ENCODE measurements around the gene ECT2L.

The ECT2L gene

DNA sequence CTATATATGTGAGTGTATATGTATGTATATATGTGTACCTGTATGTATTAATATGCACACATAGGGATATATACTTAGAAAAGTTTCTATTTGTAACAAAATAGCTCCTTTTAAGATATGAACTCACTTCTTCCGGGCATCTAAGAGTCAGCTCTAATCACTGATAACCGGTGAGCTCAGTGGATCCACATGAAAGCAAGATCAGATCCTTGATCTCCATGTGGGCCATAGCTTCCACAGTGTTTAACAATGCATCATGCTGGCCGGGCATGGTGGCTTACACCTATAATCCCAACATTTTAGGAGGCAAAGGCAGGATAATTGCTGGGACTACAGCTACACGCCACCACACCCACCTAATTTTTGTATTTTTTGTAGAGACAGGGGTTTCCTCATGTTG, 52.6 kb downstream of the ECT2L start:
- Histone ChIP-seq H3K4me2 (ENCODE audit: low read depth, low read length, poor library complexity, severe bottlenecking) (no peak overlapping the region), H3K36me3 (ENCODE audit: low read length) (no peaks in the 10 kb centered on the region), H3K27ac (ENCODE audit: low read depth, low read length) (no peak overlapping the region), H2AFZ (ENCODE audit: low read depth, low read length, severe bottlenecking) (no peak overlapping the region), H4K20me1 (ENCODE audit: low read depth, low read length) (no peaks in the 10 kb centered on the region), H3K9ac (ENCODE audit: low read length) (no peak overlapping the region), H3K27me3 (ENCODE audit: low read length) (no peaks in the 10 kb centered on the region), H3F3A (ENCODE audit: insufficient read depth) (no peaks in the 10 kb centered on the region), H3K9me3 (ENCODE audit: insufficient read depth, low read length) (no peaks in the 10 kb centered on the region), H3K9me2 (replicated peaks; ENCODE audit: insufficient read depth, low read length) (no peaks in the 10 kb centered on the region), H3K4me3 (ENCODE audit: insufficient read depth, low read length, poor library complexity, severe bottlenecking) (no peak overlapping the region), H3K79me2 (ENCODE audit: insufficient read depth, low read length) (no peaks in the 10 kb centered on the region)
- no peak for TF ChIP-seq EZH2phosphoT487 (conservative IDR thresholded peaks at IDR 0.05; ENCODE audit: low read length)
- TF ChIP-seq, protein P1, sequence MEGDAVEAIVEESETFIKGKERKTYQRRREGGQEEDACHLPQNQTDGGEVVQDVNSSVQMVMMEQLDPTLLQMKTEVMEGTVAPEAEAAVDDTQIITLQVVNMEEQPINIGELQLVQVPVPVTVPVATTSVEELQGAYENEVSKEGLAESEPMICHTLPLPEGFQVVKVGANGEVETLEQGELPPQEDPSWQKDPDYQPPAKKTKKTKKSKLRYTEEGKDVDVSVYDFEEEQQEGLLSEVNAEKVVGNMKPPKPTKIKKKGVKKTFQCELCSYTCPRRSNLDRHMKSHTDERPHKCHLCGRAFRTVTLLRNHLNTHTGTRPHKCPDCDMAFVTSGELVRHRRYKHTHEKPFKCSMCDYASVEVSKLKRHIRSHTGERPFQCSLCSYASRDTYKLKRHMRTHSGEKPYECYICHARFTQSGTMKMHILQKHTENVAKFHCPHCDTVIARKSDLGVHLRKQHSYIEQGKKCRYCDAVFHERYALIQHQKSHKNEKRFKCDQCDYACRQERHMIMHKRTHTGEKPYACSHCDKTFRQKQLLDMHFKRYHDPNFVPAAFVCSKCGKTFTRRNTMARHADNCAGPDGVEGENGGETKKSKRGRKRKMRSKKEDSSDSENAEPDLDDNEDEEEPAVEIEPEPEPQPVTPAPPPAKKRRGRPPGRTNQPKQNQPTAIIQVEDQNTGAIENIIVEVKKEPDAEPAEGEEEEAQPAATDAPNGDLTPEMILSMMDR (IDR thresholded peaks at IDR 0.05; ENCODE audit: insufficient read depth, low read length, poor library complexity, severe bottlenecking): no peak

DNA sequence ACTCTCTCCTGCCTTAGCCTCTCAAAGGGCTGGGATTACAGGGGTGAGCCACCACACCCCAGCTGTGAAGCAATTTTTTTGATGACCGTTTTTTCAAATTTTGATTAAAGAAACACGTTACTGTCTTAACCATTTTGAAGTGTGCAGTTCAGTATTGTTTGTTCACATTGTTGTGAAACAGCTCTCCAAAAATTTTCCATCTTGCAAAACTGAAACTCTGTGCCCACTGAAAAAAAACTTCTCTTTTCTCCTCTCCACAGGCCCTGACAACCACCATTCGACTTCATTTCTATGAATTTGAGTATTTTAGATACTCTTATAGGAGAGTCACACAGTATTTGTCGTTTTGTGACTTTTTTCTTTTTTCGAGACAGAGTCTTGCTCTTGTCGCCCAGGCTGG, 53.9 kb downstream of the ECT2L start:
- H3F3A ChIP-seq (ENCODE audit: insufficient read depth): no peaks in the 10 kb centered on the region
- no peak overlapping the region for H3K27ac ChIP-seq (ENCODE audit: low read depth, low read length)
- no peaks in the 10 kb centered on the region for H3K27me3 ChIP-seq (ENCODE audit: low read length)
- TF ChIP-seq EZH2phosphoT487 (conservative IDR thresholded peaks at IDR 0.05; ENCODE audit: low read length): no peak
- TF ChIP-seq, protein P1 (IDR thresholded peaks at IDR 0.05; ENCODE audit: insufficient read depth, low read length, poor library complexity, severe bottlenecking): no peak
- H3K4me3 ChIP-seq (ENCODE audit: insufficient read depth, low read length, poor library complexity, severe bottlenecking): no peak overlapping the region
- H3K79me2 ChIP-seq (ENCODE audit: insufficient read depth, low read length): no peaks in the 10 kb centered on the region
- H3K9me2 ChIP-seq (replicated peaks; ENCODE audit: insufficient read depth, low read length): no peaks in the 10 kb centered on the region
- H2AFZ ChIP-seq (ENCODE audit: low read depth, low read length, severe bottlenecking): no peak overlapping the region
- no peak overlapping the region for H3K9ac ChIP-seq (ENCODE audit: low read length)
- H3K36me3 ChIP-seq (ENCODE audit: low read length): no peaks in the 10 kb centered on the region
- H4K20me1 ChIP-seq (ENCODE audit: low read depth, low read length): no peaks in the 10 kb centered on the region
- no peak overlapping the region for H3K4me2 ChIP-seq (ENCODE audit: low read depth, low read length, poor library complexity, severe bottlenecking)
- H3K9me3 ChIP-seq (ENCODE audit: insufficient read depth, low read length): no peaks in the 10 kb centered on the region

DNA sequence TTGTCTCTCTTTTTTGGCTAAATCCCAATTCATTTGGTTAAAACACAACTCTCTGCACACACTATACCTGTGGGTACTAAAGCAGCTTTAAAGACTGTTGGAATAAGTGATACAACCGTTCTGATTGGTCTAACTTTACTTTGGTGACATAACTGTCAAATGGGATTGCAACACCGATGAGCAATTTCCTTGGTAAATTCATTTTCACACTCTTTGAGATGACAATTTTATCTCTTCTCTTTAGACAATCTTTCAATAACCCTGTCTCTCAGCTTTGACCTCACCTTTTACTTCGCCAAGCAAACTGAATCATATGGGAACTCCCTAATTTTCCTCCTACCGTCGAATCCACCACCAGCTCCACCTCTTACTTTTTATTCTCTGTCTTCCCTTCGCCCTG, 60.8 kb downstream of the ECT2L start:
- Histone ChIP-seq H3K4me3 (ENCODE audit: insufficient read depth, low read length, poor library complexity, severe bottlenecking) (no peak overlapping the region), H3K79me2 (ENCODE audit: insufficient read depth, low read length) (no peaks in the 10 kb centered on the region), H3K4me2 (ENCODE audit: low read depth, low read length, poor library complexity, severe bottlenecking) (no peak overlapping the region), H3K9me3 (ENCODE audit: insufficient read depth, low read length) (no peaks in the 10 kb centered on the region), H2AFZ (ENCODE audit: low read depth, low read length, severe bottlenecking) (no peak overlapping the region), H3K27ac (ENCODE audit: low read depth, low read length) (no peak overlapping the region), H4K20me1 (ENCODE audit: low read depth, low read length) (no peaks in the 10 kb centered on the region), H3F3A (ENCODE audit: insufficient read depth) (no peaks in the 10 kb centered on the region), H3K9me2 (replicated peaks; ENCODE audit: insufficient read depth, low read length) (no peaks in the 10 kb centered on the region), H3K27me3 (ENCODE audit: low read length) (no peaks in the 10 kb centered on the region), H3K36me3 (ENCODE audit: low read length) (no peaks in the 10 kb centered on the region), H3K9ac (ENCODE audit: low read length) (no peak overlapping the region)
- TF ChIP-seq, protein P1 (IDR thresholded peaks at IDR 0.05; ENCODE audit: insufficient read depth, low read length, poor library complexity, severe bottlenecking): no peak

DNA sequence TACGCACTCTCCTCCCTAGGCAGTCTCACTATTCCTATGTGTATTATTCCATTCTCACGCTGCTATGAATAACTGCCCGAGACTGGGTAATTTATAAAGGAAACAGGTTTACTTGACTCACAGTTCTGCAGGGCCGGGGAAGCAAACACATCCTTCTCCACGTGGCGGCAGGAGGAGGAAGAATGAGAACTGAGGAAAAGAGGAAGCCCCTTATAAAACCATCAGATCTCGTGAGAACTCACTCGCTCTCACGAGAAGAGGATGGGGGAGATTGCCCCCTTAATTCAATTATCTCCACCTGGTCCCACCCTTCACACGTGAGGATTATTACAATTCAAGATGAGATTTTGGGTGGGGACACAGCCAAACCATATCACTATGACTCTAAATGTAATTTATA, 61.9 kb downstream of the ECT2L start:
- H3K27me3 ChIP-seq (ENCODE audit: low read length): no peaks in the 10 kb centered on the region
- H4K20me1 ChIP-seq (ENCODE audit: low read depth, low read length): no peaks in the 10 kb centered on the region
- H3K9me2 ChIP-seq (replicated peaks; ENCODE audit: insufficient read depth, low read length): no peaks in the 10 kb centered on the region
- no peaks in the 10 kb centered on the region for H3K79me2 ChIP-seq (ENCODE audit: insufficient read depth, low read length)
- H2AFZ ChIP-seq (ENCODE audit: low read depth, low read length, severe bottlenecking): no peak overlapping the region
- H3K4me2 ChIP-seq (ENCODE audit: low read depth, low read length, poor library complexity, severe bottlenecking): no peak overlapping the region
- no peaks in the 10 kb centered on the region for H3K36me3 ChIP-seq (ENCODE audit: low read length)
- TF ChIP-seq, protein P1 (IDR thresholded peaks at IDR 0.05; ENCODE audit: insufficient read depth, low read length, poor library complexity, severe bottlenecking): no peak
- TF ChIP-seq EZH2phosphoT487 (conservative IDR thresholded peaks at IDR 0.05; ENCODE audit: low read length): no peak
- H3K4me3 ChIP-seq (ENCODE audit: insufficient read depth, low read length, poor library complexity, severe bottlenecking): no peak overlapping the region
- H3K27ac ChIP-seq (ENCODE audit: low read depth, low read length): no peak overlapping the region
- no peak overlapping the region for H3K9ac ChIP-seq (ENCODE audit: low read length)
- no peaks in the 10 kb centered on the region for H3K9me3 ChIP-seq (ENCODE audit: insufficient read depth, low read length)
- H3F3A ChIP-seq (ENCODE audit: insufficient read depth): no peaks in the 10 kb centered on the region
